ENCODE measurements around the gene ARL4C.

The ARL4C gene

GRCh38 chr2:234469251-234469845, 27.5 kb downstream of the ARL4C start:
- no peaks in the 10 kb centered on the region for H3K9me3 ChIP-seq (ENCODE audit: control insufficient read depth, insufficient read depth, low read depth, low read length)
- TF ChIP-seq ZNF174 (tag by site-specific recombination; IDR thresholded peaks at IDR 0.05) (no peak), ZNF529 (tag by site-specific recombination; IDR thresholded peaks at IDR 0.05; ENCODE audit: insufficient replicate concordance) (no peak), ZXDB (tag by site-specific recombination; IDR thresholded peaks at IDR 0.05) (no peak), ZNF513 (tag by site-specific recombination; IDR thresholded peaks at IDR 0.05) (no peak), TRIM28 (IDR thresholded peaks at IDR 0.05; ENCODE audit: borderline replicate concordance, low read length) (no peak), ZNF148 (tag by site-specific recombination; IDR thresholded peaks at IDR 0.05; ENCODE audit: borderline replicate concordance) (no peak), KLF17 (tag by site-specific recombination; IDR thresholded peaks at IDR 0.05) (no peak), ZNF140 (tag by site-specific recombination; IDR thresholded peaks at IDR 0.05) (no peak), ZNF660 (tag by site-specific recombination; IDR thresholded peaks at IDR 0.05) (no peak), BCL11A (tag by site-specific recombination; IDR thresholded peaks at IDR 0.05; ENCODE audit: low read depth) (no peak), ZNF544 (tag by site-specific recombination; IDR thresholded peaks at IDR 0.05) (no peak), SP2 (tag by site-specific recombination; IDR thresholded peaks at IDR 0.05) (no peak), ZSCAN5A (tag by site-specific recombination; IDR thresholded peaks at IDR 0.05) (no peak), ZNF132 (tag by site-specific recombination; IDR thresholded peaks at IDR 0.05; ENCODE audit: borderline replicate concordance) (no peak), PRDM1 (tag by site-specific recombination; IDR thresholded peaks at IDR 0.05) (no peak), ZNF843 (tag by site-specific recombination; IDR thresholded peaks at IDR 0.05) (no peak), PATZ1 (tag by site-specific recombination; IDR thresholded peaks at IDR 0.05) (no peak), ZNF146 (tag by site-specific recombination; IDR thresholded peaks at IDR 0.05) (no peak), MZF1 (tag by site-specific recombination; IDR thresholded peaks at IDR 0.05; ENCODE audit: borderline replicate concordance) (no peak), MYNN (tag by site-specific recombination; IDR thresholded peaks at IDR 0.05; ENCODE audit: borderline replicate concordance) (no peak)
- no peak overlapping the region for H3K27ac ChIP-seq (ENCODE audit: extremely low read depth, low read depth, low read length)
- ChIA-PET POLR2A (no interaction called here), CTCF (interaction anchor here (0.6 to 1.1 kb wide), 2 partner anchors 33 to 180 kb away, joined by 3 read pairs; no protein-coding TSS in a partner anchor)
- H3K36me3 ChIP-seq (ENCODE audit: control insufficient read depth in 2 of 2, insufficient read depth in 1 of 2, low read length in 2 of 2), result no peaks in the 10 kb centered on the region
- H3K4me3 ChIP-seq (ENCODE audit: low read depth, low read length), result no peak overlapping the region
- no peaks in the 10 kb centered on the region for H3K4me1 ChIP-seq (ENCODE audit: control insufficient read depth, insufficient read depth, low read length)
